Sigmoid colon (tissue), 4 donors: ENCODE results near the gene MAP1S.

Experiments
- POLR2A ChIP-seq, 2 donors: fragments of 450-650 bp; IDR thresholded peaks; one replicate each; pipeline ENCODE4 v1.6.1; 2016; ENCODE audit warnings: antibody characterized with exemption in 2 of 2, mild to moderate bottlenecking in 2 of 2, moderate library complexity in 2 of 2
- POLR2AphosphoS5 ChIP-seq, 4 donors: sonication (generic); formaldehyde crosslinking; IDR thresholded peaks; one replicate each; pipeline ENCODE4 v1.6.1; 2017; ENCODE audit warnings: antibody characterized with exemption in 4 of 4
- TF ChIP-seq, protein P1 (sequence below), 4 experiments: fragments of 450-650 bp in 3 of 4; fragments of 200-600 bp in 1 of 4; IDR thresholded peaks; one replicate each; pipeline ENCODE4 v1.5.1; 2016 to 2019; ENCODE audit warnings: antibody characterized with exemption in 4 of 4, mild to moderate bottlenecking in 3 of 4, moderate library complexity in 2 of 4

- TF ChIP-seq, protein P1, sequence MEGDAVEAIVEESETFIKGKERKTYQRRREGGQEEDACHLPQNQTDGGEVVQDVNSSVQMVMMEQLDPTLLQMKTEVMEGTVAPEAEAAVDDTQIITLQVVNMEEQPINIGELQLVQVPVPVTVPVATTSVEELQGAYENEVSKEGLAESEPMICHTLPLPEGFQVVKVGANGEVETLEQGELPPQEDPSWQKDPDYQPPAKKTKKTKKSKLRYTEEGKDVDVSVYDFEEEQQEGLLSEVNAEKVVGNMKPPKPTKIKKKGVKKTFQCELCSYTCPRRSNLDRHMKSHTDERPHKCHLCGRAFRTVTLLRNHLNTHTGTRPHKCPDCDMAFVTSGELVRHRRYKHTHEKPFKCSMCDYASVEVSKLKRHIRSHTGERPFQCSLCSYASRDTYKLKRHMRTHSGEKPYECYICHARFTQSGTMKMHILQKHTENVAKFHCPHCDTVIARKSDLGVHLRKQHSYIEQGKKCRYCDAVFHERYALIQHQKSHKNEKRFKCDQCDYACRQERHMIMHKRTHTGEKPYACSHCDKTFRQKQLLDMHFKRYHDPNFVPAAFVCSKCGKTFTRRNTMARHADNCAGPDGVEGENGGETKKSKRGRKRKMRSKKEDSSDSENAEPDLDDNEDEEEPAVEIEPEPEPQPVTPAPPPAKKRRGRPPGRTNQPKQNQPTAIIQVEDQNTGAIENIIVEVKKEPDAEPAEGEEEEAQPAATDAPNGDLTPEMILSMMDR (IDR thresholded peaks at IDR 0.05) = no peak
- TF ChIP-seq POLR2AphosphoS5 (IDR thresholded peaks at IDR 0.05) = no peak
- no peak for TF ChIP-seq POLR2A (IDR thresholded peaks at IDR 0.05)
Observed at GRCh38 chr19:17772172-17772571, 52.9 kb downstream of the MAP1S start.
